A549 (cell line): ENCODE data around the gene TMEM30A. TPM values are rescaled to one million over a fixed set of nuclear protein-coding genes. Genes with fewer than 3 reads are reported as not detected.

Source experiments
- ATAC-seq, 2 experiments: fragments of 200-7000 bp in 1 of 2; fragments of >200 bp in 1 of 2; cut with Nextera tagmentation in 1 of 2; cut with Tn5 transposase in 1 of 2; 3 replicates each; pipeline versions ENCODE4 v1.8.0 to v1.9.1; 2018 to 2020; ENCODE audit warnings: mild to moderate bottlenecking in 1 of 2, moderate library complexity in 1 of 2
- CTCF ChIA-PET: fragments of 300-600 bp; sonication (Branson Sonifier 250); formaldehyde crosslinking; extraction: SDS; loops from one replicate; lab custom pipeline; 2021; ENCODE audit warnings: antibody characterized with exemption, inconsistent platforms; lab: Yijun Ruan, JAX
- POLR2A ChIA-PET: fragments of 350-600 bp; formaldehyde crosslinking; extraction: SDS; loops from one replicate; lab custom pipeline; 2021; ENCODE audit warnings: antibody characterized with exemption, inconsistent platforms; lab: Yijun Ruan, JAX
- DNase-seq, 2 experiments: peaks; one replicate each; pipeline versions ENCODE4 v3.0.0 to v3.0.0-alpha.2; 2011 to 2016; ENCODE audit warnings: low read depth in 1 of 2, low spot score in 1 of 2
- FAIRE-seq: peaks from 2 replicates; lab custom pipeline; 2011; peaks lifted over from hg19 to GRCh38; lab: Jason Lieb, UNC
- H3K27ac ChIP-seq, 2 experiments: fragments of >200 bp; sonication (Bioruptor Twin); formaldehyde crosslinking; 3 replicates each; pipeline ENCODE4 v1.5.1; 2016 to 2017
- H3K4me1 ChIP-seq: fragments of >200 bp; sonication (Bioruptor Twin); formaldehyde crosslinking; 3 replicates; pipeline ENCODE4 v1.6.1; 2016
- H3K4me2 ChIP-seq: fragments of >200 bp; sonication (Bioruptor Twin); formaldehyde crosslinking; 3 replicates; pipeline ENCODE4 v1.6.1; 2016
- H3K4me3 ChIP-seq: fragments of >200 bp; sonication (Bioruptor Twin); formaldehyde crosslinking; 3 replicates; pipeline ENCODE4 v1.5.1; 2016
- H3K9me3 ChIP-seq: fragments of >200 bp; sonication (Bioruptor Twin); formaldehyde crosslinking; 3 replicates; pipeline ENCODE4 v1.6.1; 2016
- CBX2 ChIP-seq: fragments of 200-600 bp; sonication (generic); IDR thresholded peaks from 2 replicates; pipeline ENCODE4 v1.6.1; 2016; ENCODE audit warnings: low read depth, mild to moderate bottlenecking, borderline replicate concordance
- CHD4 ChIP-seq: fragments of 200-600 bp; sonication (generic); IDR thresholded peaks from 2 replicates; pipeline ENCODE4 v1.6.1; 2016; ENCODE audit warnings: antibody characterized with exemption, mild to moderate bottlenecking, borderline replicate concordance
- EHF ChIP-seq: fragments of 250-450 bp; sonication (Bioruptor Pico); IDR thresholded peaks from 2 replicates; pipeline ENCODE4 v1.5.0; 2020; ENCODE audit warnings: mild to moderate bottlenecking
- EHMT2 ChIP-seq: fragments of 200-600 bp; sonication (generic); IDR thresholded peaks from 2 replicates; pipeline ENCODE4 v1.6.1; 2016; ENCODE audit warnings: antibody characterized with exemption, low read depth, mild to moderate bottlenecking, moderate library complexity
- FOXS1 ChIP-seq: fragments of 250-450 bp; sonication (Bioruptor Pico); IDR thresholded peaks from 2 replicates; pipeline ENCODE4 v1.5.0; 2020; ENCODE audit warnings: mild to moderate bottlenecking, moderate library complexity
- GATA3 ChIP-seq: IDR thresholded peaks from 2 replicates; pipeline ENCODE4 v1.6.1; 2012; ENCODE audit warnings: borderline replicate concordance
- HDAC2 ChIP-seq: fragments of 200-600 bp; sonication (generic); IDR thresholded peaks from 2 replicates; pipeline ENCODE4 v1.6.1; 2016
- HEYL ChIP-seq: fragments of 250-450 bp; sonication (Bioruptor Pico); IDR thresholded peaks from 2 replicates; pipeline ENCODE4 v1.8.0; 2021; ENCODE audit warnings: mild to moderate bottlenecking, moderate library complexity
- HOXA7 ChIP-seq: fragments of 250-450 bp; sonication (Bioruptor Pico); IDR thresholded peaks from 2 replicates; pipeline ENCODE4 v1.5.0; 2020; ENCODE audit warnings: mild to moderate bottlenecking, moderate library complexity
- HOXB5 ChIP-seq: fragments of 250-450 bp; sonication (Bioruptor Pico); IDR thresholded peaks from 2 replicates; pipeline ENCODE4 v1.5.0; 2020; ENCODE audit warnings: mild to moderate bottlenecking, moderate library complexity
- JUNB ChIP-seq: fragments of >200 bp; sonication (Bioruptor Twin); formaldehyde crosslinking; IDR thresholded peaks from 2 replicates; pipeline ENCODE4 v1.6.1; 2016
- KDM1A ChIP-seq: fragments of 200-600 bp; sonication (generic); IDR thresholded peaks from 2 replicates; pipeline ENCODE4 v1.6.1; 2016; ENCODE audit warnings: low read depth, mild to moderate bottlenecking
- KDM5A ChIP-seq: fragments of 200-600 bp; sonication (generic); IDR thresholded peaks from 2 replicates; pipeline ENCODE4 v1.6.1; 2016; ENCODE audit warnings: antibody characterized with exemption, mild to moderate bottlenecking
- MAZ ChIP-seq: fragments of 150-350 bp; IDR thresholded peaks from 2 replicates; pipeline ENCODE4 v1.6.1; 2014; ENCODE audit warnings: antibody characterized with exemption, low read depth, low read length, borderline replicate concordance
- NFE2L2 ChIP-seq: fragments of 150-350 bp; conservative IDR thresholded peaks from 2 replicates; pipeline ENCODE4 v1.6.1; 2014; ENCODE audit warnings: low read length
- PHF8 ChIP-seq: fragments of 200-600 bp; sonication (generic); IDR thresholded peaks from 2 replicates; pipeline ENCODE4 v1.6.1; 2016; ENCODE audit warnings: low read depth, mild to moderate bottlenecking, antibody characterized with exemption, moderate library complexity, borderline replicate concordance
- RAD21 ChIP-seq, 2 experiments: fragments of >200 bp in 1 of 2; sonication (Bioruptor Twin) in 1 of 2; formaldehyde crosslinking in 1 of 2; IDR thresholded peaks in 1 of 2; conservative IDR thresholded peaks in 1 of 2; 2 replicates in 1 of 2; 3 replicates in 1 of 2; pipeline ENCODE4 v1.6.1; 2012 to 2018; ENCODE audit warnings: inconsistent platforms in 1 of 2
- RCOR1 ChIP-seq: fragments of 150-350 bp; IDR thresholded peaks from 2 replicates; pipeline ENCODE4 v1.6.1; 2014; ENCODE audit warnings: antibody characterized with exemption, low read length, low read depth
- SMC3 ChIP-seq: fragments of >200 bp; sonication (Bioruptor Twin); formaldehyde crosslinking; IDR thresholded peaks from 3 replicates; pipeline ENCODE4 v1.6.1; 2018; ENCODE audit warnings: inconsistent platforms
- TFCP2L1 ChIP-seq: fragments of 250-450 bp; sonication (Bioruptor Pico); IDR thresholded peaks from 2 replicates; pipeline ENCODE4 v1.5.0; 2021; ENCODE audit warnings: mild to moderate bottlenecking
- TP53 ChIP-seq: fragments of 250-450 bp; sonication (Bioruptor Pico); IDR thresholded peaks from 2 replicates; pipeline ENCODE4 v1.5.0; 2021; ENCODE audit warnings: mild to moderate bottlenecking, moderate library complexity
- ZC3H11A ChIP-seq: fragments of 450-650 bp; IDR thresholded peaks from 2 replicates; pipeline ENCODE4 v1.6.1; 2014; ENCODE audit warnings: antibody characterized with exemption, mild to moderate bottlenecking
- WGBS: methylation state at CpG from one replicate; pipeline ENCODE4 v1.1.6; 2017; ENCODE audit errors: missing lambda C conversion rate; 5-methylcytosine and 5-hydroxymethylcytosine counted together
- polyA plus RNA-seq, 4 experiments: library from polyadenylated mRNA; depleted of rRNA in 3 of 4; stranded (reverse); fragments of >200 nt; fragmentation: RNase III in 1 of 4; extraction: RNeasy Plus Mini Kit Qiagen cat#74134 plus additional on column Dnase treatment in 1 of 4; gene quantifications; 2 replicates in 3 of 4; 3 replicates in 1 of 4; pipeline ENCODE4 v1.2.3, GENCODE V29; 2011 to 2017
- TF ChIP-seq, protein P1 (sequence below): fragments of >200 bp; sonication (Bioruptor Twin); formaldehyde crosslinking; IDR thresholded peaks from 2 replicates; pipeline ENCODE4 v1.6.1; 2016
- TF ChIP-seq, protein P2 (sequence below): fragments of 150-350 bp; IDR thresholded peaks from 2 replicates; pipeline ENCODE4 v1.6.1; 2014; ENCODE audit warnings: low read depth, mild to moderate bottlenecking, low read length
- TF ChIP-seq, protein P3 (sequence below): fragments of >200 bp; sonication (Bioruptor Twin); formaldehyde crosslinking; IDR thresholded peaks from 3 replicates; pipeline ENCODE4 v1.5.1; 2016
- TF ChIP-seq, protein P4 (sequence below): IDR thresholded peaks from 2 replicates; pipeline ENCODE4 v1.6.1; 2012; ENCODE audit warnings: low read depth, borderline replicate concordance
- TF ChIP-seq, protein P5 (sequence below): fragments of 250-450 bp; sonication (Bioruptor Pico); IDR thresholded peaks from 2 replicates; pipeline ENCODE4 v1.5.0; 2020; ENCODE audit warnings: low read depth, mild to moderate bottlenecking, moderate library complexity

TMEM30A gene
- polyA plus RNA-seq, 2 of the 4 experiments (the other 2 are of a cell fraction) = 65.1 to 75.5 TPM

GRCh38 chr6:75296811-75297779, 12.5 kb upstream of the TMEM30A start:
- CTCF ChIA-PET = interaction anchor here (0.6 to 1.8 kb wide), 16 partner anchors 14 to 264 kb away, joined by 3 to 15 read pairs (median 4); no protein-coding TSS in a partner anchor
- WGBS = 0% methylated on average over 3 of the region's 3 CpGs
- Histone ChIP-seq H3K4me2 (no peak overlapping the region), H3K27ac (peak overlapping the region in 1 of 2 experiments; percentile 18; a peak in 1 of 6 replicates), H3K9me3 (no peaks in the 10 kb centered on the region), H3K4me3 (no peak overlapping the region), H3K4me1 (peaks cover 19% of the 10 kb centered on the region; the same call in 1 of the 3 replicates)
- DNase-seq = peak in 1 of 2 experiments; percentile 71
- ATAC-seq = peak in 1 of 2 experiments; percentile 61; a peak in 3 of 6 replicates
- TF ChIP-seq CHD4 (no peak), KDM5A (no peak), RCOR1 (no peak), MAZ (no peak), CBX2 (no peak), PHF8 (no peak), TFCP2L1 (CRISPR knock-in tag) (no peak), SMC3 (peak; percentile 79), HDAC2 (no peak), ZC3H11A (no peak), EHMT2 (no peak), RAD21 (conservative IDR thresholded peaks at IDR 0.05 in 1 of 2, IDR thresholded peaks at IDR 0.05 in 1 of 2) (peak; percentile 82 to 87)
- TF ChIP-seq, protein P1, sequence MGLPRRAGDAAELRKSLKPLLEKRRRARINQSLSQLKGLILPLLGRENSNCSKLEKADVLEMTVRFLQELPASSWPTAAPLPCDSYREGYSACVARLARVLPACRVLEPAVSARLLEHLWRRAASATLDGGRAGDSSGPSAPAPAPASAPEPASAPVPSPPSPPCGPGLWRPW = no peak
- TF ChIP-seq, protein P2, sequence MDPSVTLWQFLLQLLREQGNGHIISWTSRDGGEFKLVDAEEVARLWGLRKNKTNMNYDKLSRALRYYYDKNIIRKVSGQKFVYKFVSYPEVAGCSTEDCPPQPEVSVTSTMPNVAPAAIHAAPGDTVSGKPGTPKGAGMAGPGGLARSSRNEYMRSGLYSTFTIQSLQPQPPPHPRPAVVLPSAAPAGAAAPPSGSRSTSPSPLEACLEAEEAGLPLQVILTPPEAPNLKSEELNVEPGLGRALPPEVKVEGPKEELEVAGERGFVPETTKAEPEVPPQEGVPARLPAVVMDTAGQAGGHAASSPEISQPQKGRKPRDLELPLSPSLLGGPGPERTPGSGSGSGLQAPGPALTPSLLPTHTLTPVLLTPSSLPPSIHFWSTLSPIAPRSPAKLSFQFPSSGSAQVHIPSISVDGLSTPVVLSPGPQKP = no peak
- TF ChIP-seq, protein P3, sequence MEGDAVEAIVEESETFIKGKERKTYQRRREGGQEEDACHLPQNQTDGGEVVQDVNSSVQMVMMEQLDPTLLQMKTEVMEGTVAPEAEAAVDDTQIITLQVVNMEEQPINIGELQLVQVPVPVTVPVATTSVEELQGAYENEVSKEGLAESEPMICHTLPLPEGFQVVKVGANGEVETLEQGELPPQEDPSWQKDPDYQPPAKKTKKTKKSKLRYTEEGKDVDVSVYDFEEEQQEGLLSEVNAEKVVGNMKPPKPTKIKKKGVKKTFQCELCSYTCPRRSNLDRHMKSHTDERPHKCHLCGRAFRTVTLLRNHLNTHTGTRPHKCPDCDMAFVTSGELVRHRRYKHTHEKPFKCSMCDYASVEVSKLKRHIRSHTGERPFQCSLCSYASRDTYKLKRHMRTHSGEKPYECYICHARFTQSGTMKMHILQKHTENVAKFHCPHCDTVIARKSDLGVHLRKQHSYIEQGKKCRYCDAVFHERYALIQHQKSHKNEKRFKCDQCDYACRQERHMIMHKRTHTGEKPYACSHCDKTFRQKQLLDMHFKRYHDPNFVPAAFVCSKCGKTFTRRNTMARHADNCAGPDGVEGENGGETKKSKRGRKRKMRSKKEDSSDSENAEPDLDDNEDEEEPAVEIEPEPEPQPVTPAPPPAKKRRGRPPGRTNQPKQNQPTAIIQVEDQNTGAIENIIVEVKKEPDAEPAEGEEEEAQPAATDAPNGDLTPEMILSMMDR = peak; percentile 70
- TF ChIP-seq, protein P4, sequence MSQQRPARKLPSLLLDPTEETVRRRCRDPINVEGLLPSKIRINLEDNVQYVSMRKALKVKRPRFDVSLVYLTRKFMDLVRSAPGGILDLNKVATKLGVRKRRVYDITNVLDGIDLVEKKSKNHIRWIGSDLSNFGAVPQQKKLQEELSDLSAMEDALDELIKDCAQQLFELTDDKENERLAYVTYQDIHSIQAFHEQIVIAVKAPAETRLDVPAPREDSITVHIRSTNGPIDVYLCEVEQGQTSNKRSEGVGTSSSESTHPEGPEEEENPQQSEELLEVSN = no peak
- FAIRE-seq = no peak
- POLR2A ChIA-PET = no interaction called here

DNA sequence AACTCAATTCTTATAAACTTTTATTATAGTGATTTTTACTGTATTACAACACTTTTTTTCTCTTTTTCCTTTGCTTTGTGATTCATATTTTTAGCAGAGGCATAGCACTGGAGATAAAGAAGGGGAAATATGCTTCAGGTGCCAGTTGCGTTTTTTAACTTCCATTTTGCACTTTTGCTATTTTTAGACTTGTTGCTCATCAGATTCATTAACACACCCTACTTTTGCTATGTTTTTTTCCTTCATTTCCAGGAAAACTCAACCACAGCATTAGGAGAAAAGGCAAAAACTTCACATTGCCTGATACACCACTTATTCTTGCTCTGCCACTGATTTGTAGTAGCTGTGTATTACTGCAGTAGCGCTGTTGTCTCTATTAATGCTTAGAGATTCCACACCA, 8.0 kb upstream of the TMEM30A start:
- no peaks in the 10 kb centered on the region for H3K9me3 ChIP-seq
- FAIRE-seq (no peak), ATAC-seq (no peak), DNase-seq (no peak)
- peaks cover 6% of the 10 kb centered on the region; the same call in 1 of the 3 replicates for H3K4me1 ChIP-seq
- 96% methylated on average over 2 of the region's 2 CpGs for WGBS
- TF ChIP-seq JUNB (no peak), HOXB5 (no peak), NFE2L2 (no peak), TP53 (no peak), GATA3 (no peak), KDM1A (no peak), MAZ (no peak), CBX2 (no peak), HEYL (CRISPR knock-in tag) (no peak), HOXA7 (CRISPR knock-in tag) (no peak), EHF (CRISPR knock-in tag) (no peak), PHF8 (no peak), FOXS1 (CRISPR knock-in tag) (no peak)
- TF ChIP-seq, protein P2 = no peak
- TF ChIP-seq, protein P3 = no peak
- TF ChIP-seq, protein P5, sequence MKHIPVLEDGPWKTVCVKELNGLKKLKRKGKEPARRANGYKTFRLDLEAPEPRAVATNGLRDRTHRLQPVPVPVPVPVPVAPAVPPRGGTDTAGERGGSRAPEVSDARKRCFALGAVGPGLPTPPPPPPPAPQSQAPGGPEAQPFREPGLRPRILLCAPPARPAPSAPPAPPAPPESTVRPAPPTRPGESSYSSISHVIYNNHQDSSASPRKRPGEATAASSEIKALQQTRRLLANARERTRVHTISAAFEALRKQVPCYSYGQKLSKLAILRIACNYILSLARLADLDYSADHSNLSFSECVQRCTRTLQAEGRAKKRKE (CRISPR knock-in tag) = no peak
- no peak overlapping the region for H3K4me2 ChIP-seq
- ChIA-PET CTCF (interaction anchor here (0.6 kb wide), 1 partner anchor 28 kb away, joined by 3 read pairs; no protein-coding TSS in a partner anchor), POLR2A (no interaction called here)
- no peak overlapping the region for H3K27ac ChIP-seq
- no peak overlapping the region for H3K4me3 ChIP-seq
